GM18873 (cell line): Measurements from ENCODE around the gene ATP2C2.
"Not testable (repeated sequence)": the region's sequence is repeated elsewhere in the genome, so short reads cannot be mapped to it uniquely, and the experiment has no call there.

ENCODE experiments used
- ATAC-seq: cut with Tn5 transposase; IDR thresholded peaks from one replicate; pipeline ENCODE4 v1.9.1; 2021; ENCODE audit warnings: mild to moderate bottlenecking, moderate library complexity, moderate number of reproducible peaks; ENCODE audit not compliant: unreplicated experiment, low FRiP score

Gene ATP2C2

DNA sequence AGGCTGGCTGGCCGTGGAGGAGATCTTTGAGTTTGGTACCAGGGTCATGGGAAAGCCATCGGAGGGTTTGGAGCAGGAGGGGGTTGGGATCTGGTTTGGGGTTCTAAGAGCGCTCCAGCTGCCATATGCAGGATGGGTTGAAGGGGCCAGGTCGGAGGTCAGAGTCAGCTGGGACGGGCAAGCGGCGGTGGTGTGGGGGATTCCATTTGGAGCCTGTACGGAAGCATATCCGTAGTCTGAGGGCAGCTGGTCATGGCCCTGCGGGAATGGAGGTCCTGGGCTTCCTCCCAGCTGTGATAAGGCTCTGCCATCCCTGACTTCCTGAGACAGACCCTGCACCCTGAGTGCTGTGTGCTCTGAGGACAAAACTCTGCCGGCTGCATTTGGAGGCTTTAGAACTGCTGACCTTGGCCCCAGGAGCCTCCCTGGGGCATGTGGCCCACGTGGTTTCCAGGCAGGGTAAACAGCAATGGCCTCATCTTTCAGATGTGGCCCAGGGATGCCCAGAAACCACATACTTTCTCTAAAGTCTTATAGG lies 46.5 kb downstream of the ATP2C2 start:
- no peak for ATAC-seq

DNA sequence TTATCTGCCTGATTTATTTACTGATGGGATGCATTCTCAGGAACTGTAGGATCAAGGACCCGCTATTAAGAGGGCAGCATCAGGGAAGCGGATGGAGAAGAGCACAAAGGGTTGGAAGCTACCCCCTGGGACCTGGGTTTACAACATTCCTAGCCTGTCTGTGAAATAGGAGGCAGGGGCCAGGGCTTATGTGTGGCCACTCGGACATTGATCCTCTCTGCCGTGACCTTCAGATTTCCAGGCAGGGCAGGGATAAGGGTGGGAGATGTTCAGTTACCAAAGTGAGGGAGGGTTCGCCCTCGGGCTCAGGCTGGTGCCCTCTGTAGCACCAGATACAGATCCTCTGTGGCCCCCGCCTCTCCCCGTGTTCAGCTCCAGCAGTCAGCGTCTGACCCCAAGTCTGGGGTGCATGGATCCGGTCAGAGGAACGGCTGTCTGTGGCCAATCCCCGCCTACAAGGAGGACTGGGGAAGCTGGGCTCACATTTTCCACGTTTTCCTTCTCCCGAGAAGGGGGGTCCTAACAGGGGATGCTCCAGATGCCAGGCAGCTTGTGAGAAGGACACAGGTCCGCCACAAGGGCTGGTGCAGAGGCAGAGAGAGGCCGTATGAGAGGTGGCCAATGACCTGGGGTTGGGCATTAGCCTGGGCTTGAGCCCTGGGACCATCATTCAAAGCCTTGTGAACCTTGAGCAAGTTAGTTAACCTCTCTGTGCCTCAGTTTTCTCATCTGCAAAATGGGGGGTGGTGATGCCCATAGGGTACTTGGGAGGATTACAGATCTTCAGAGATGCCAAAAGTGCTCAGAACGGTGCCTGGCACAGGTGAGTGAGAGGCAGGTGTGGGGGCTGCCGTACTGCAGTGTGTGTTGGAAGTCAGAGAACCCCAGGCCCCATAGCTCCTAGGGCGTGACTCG lies 48.3 kb downstream of the ATP2C2 start:
- ATAC-seq: no peak

DNA sequence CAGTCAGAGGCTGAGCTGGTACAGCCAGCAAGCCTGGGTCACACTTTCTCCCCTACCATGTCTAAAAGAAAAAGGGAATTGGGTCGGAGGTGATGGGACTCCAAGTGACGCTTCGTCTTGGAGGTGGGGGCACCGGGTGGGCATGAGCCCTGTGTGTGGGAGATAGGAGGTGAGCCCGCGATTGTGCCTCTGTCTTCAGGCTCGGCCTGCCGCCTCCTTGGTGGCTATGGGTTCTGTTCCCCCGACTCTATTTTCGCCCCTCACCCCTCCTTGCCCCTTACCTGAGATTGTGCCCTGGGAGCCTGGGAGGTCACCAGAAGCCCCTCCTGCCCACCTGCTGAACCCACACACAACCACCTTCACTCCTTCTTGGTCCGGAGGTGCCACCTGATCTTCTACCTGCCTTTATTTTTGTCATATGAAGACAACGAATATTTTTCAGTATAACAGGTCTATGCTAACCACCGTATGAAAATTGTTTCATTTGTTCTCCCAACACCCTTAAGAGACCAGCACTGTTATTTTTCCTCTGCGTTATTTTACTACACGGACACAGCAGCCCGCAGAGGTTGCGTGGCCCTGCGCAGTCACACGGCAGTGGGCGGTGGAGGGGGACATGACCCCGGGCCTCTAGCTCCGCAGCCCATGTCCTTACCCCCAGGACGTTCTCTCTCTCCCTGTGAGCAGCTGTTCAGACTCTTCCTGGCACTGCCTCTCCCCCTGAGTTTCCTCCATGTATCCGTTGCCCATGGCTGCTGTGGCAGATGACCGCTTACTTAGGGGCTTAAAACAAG lies 49.9 kb downstream of the ATP2C2 start:
- ATAC-seq: no peak

DNA sequence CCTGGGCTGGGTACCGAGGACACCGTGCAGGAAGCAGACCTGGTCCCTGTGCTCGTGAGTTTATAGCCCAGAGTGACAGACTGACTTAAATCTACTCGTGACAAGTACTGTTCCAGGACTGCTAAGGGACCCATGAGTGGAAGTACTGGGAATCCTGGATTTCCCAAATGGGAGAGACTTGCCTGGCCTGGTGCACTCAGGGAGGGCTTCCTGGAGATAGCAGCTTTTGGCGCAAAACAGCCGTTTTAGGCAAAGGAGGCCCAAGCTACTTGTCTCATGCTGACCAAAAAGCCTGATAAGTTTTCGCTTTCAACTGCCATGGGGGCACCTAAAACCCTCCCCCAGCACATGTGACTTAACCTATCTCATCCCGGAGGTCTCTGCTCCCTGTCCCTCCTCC lies 51.4 kb downstream of the ATP2C2 start:
- ATAC-seq: no peak

DNA sequence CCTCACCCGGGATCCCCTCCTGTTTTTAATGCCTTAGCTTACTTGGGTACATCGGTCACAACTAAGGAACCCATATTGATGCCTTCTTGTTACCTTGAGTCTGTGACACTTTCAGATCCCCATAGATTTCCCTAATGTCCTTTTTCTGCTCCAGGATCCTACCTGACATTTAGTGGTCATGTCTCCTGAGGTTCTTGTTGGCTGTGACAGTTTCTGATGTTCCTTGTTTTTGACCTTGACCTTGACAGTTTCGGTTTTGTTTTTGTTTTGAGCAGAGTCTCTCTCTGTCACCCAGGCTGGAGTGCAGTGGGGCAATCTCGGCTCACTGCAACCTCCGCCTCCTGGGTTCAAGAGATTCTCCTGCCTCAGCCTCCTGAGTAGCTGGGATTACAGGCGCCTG lies 52.2 kb downstream of the ATP2C2 start:
- not testable (repeated sequence) for ATAC-seq

DNA sequence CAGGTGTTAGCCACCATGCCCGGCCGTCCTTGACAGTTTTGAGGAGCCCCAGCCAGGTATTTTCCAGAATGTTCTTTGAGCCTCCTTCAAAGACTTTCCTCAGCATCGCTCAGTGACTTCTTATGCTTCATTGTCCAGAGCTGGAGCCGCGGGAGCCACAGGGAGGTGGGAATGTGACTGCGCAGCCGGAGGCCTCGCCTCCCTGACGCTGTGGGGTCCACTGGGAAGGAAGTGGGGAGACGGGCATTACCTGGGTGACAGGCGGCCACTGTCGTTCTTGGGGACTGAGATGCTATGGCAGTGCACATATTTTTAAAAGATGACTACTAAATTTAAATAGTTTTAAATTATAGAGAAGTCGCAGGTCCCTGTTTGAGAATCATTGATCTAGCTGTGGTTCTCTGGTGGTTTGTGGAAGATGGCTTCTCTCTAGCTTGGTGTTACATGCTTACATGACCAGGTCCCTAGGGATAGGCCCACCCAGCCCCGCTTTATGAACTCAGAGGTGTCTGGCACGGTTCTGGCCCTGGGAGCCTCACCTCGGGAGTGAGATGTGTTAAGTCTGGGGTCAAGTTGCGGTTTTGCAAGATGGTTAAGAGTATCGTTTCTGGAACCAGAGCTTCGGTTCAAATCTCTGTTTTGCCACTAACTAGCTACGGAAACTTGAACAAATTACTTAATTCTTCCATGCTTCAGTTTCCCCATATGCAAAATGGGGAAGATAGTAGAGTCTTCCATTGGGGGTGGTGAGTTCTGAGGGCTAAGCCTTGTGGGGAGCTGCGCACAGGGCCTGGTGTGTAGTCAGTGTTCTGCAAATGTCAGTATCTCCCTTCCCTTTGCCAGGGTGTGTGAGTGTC lies 53.0 kb downstream of the ATP2C2 start:
- no peak for ATAC-seq

DNA sequence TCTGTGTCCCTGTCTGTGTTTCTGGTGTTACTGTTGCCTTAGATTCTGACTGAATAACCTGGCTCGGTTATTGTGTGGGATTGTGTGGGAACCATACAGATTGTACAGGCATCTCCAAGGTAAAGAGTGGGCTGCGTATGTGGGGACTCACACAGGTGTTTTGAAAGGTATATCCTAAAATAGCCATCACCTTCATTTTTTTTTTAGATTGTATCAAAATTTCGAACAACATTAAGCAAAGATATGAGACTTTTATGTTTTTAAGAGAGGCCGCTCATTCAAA lies 53.5 kb downstream of the ATP2C2 start:
- ATAC-seq: no peak

DNA sequence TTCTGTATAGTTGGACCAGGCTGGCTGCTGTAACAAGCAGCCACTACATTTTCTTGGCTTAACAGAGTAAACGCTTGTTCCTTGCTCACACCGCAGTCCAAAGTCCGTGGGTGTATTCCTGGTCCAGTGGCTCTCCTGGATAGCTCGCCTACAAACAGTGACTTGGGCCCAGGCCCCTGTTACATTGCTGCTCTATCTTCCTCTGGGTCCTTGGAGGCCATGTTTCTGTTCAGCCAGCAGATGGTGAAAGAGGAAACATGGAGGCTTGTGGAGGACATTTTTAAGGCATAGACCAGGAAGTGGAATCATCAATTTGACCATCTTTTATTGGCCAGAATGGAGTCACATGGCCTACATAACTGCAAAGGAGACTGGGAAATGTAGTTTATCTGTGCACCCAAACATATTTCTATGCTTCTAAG lies 55.1 kb downstream of the ATP2C2 start:
- no peak for ATAC-seq

DNA sequence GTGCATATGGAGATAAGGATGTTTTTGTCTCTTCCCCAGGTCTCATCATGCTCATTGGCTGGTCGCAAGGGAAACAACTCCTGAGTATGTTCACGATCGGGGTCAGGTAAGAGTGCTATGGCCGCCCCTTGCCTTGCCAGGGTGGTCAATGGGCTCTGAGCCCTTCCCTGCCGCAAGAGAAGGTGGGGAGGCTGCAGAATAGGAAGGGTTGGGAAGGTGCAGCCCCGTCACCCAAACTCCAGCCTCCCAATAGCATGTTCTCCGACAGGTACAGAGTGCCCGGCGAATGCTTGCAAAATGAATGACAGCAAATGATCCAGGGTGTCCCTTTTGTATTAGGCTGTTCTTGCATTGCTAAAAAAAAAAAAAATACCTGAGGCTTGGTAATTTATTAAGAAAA lies 57.4 kb downstream of the ATP2C2 start:
- no peak for ATAC-seq

DNA sequence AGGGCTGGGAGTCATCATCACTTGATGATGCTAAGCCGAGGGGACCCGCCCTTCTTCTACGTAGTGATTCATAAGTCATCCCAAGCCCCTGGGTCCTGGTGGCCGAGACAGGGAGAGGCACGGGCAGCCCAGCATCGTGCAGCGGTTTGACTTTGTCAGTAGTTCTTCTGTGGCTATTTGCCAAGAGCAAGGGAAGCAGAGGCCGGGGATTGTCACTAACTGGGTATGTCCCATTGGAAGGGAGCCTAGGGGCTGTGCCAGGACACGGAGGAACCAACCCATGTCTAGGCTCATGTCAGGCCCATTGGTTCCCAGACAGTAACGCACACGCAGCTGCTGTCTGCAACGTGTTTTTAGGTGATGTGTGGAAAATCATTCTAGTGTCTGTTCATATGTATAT lies 58.5 kb downstream of the ATP2C2 start:
- no peak for ATAC-seq

DNA sequence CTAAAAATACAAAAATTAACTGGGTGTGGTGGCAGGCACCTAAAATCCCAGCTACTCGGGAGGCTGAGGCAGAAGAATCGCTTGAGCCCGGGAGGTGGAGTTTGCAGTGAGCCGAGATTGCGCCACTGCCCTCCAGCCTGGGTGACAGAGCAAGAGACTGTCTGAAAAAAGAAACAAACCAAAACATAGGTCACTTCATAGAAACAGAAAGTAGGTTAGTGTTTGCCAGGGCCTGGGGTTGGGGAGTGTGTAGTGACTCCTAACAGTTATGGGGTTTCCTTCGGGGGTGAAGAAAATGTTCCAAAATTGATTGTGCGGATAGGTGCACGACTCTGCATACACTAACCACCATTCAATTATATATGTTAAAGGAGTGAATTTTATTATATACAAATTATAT lies 59.2 kb downstream of the ATP2C2 start:
- no peak for ATAC-seq

DNA sequence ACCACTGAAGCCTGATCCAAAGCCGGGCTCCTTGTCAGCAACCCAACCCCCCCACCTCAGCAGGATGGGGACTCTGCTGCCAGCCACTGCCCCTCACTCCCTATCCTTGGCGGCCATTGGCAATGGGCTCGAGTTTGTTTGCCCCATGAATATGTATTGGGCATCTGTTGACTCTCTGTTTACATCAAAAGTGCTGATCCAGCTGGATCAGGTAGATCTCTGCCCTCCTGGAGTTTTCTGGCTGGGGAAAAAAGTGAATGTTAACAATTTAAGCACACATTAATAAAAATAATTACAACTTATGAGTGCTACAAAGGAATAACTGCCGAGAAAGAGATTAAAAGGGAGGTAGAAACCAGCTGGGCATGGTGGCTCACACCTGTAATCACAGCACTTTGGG lies 62.5 kb downstream of the ATP2C2 start:
- no peak for ATAC-seq

DNA sequence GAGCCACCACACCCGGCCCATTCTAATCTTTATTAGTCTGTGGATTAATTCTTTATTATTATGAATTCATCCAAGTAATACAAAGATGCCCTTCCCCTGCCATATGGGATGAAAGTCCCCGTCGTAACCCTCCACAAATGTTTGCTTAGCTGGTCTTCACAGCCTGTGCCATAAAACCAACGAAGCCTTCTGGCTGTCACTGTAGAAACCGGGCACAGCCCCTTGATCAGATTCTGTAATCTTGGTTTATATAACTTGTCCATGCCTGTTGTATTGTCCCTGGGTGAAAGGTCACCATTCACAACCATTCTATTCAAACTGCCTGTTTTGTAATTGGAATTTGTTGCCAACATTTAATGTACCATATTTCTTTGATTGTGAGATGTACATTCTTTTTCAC lies 66.5 kb downstream of the ATP2C2 start:
- no peak for ATAC-seq

DNA sequence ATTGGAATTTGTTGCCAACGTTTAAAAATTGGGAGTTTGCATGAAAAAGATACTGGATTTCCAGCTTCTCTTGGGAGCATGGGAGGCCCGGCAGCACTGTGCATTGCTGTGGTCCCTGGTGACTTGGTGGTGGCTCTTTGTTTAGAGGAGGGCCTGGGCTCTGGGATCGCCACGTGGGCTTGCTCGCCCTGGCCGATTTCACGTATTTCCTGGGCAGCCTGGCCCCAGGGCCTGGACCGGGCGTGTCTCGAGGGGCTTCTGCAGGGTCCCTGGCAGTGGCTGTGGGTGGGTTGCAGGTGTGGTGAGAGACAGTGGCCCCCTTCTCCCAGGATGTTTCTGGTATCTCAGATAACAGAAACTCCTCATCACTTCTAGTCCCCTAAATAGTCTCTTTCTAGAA lies 67.9 kb downstream of the ATP2C2 start:
- no peak for ATAC-seq

DNA sequence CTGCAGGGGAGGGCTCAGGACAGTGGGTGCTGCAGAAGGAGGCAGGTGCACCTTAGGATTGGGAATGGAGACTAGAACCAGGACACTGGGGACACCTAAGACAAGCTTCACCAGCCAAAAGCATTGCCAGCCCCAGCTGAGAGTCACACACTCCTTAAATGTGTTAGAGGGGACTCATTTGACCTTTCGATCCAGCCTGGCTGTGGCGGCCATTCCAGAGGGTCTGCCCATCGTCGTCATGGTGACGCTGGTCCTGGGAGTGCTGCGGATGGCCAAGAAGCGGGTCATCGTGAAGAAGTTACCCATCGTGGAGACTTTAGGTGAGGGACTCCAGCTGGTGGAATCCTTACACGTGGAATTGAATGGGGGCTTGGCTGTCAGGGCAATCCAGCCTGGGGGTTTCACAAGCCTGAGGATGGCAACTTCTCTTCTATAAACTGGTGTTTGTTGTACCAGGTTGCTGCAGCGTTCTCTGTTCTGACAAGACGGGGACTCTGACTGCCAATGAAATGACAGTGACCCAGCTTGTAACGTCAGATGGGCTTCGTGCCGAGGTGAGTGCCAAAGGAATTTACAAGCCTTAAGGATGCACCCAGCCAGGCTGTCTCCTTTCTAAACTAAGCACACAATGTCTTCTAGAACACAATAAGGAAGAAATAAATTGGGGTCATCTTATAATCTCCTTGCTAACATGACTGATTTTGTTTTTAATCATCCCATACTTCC lies 70.8 kb downstream of the ATP2C2 start:
- ATAC-seq: no peak

DNA sequence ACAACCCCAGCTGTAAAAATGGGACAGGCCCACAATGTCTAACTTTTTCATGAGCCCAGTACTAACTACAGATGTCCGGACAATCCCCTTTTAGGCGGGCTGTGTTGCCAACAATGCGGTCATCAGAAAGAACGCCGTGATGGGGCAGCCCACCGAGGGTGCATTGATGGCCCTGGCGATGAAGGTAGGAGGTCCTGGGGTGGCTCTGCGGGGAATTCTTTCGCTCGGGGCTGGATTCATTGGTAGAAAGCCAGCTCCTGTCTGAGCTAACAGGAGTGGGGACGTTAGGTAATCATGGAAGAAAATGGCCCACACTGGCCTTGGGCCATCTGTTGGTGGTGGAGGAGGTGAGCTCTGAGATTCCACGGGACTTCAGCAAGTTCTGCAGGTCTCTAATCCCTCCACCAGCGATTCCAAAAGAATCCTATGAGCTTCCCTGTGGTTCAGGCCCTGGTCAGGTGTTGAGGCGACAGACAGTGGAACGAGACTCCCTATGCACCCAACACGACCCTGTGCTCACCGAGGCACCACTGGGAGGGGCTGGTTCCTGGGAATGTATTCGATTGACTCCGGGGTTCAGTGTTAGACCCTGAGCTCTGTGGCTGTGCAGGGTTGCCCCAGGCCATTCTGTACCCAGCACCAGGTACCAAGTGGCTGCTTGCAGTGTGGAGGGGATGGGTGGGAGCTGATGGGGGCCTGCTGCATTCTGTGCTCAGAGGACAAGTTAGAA lies 74.2 kb downstream of the ATP2C2 start:
- ATAC-seq: no peak

DNA sequence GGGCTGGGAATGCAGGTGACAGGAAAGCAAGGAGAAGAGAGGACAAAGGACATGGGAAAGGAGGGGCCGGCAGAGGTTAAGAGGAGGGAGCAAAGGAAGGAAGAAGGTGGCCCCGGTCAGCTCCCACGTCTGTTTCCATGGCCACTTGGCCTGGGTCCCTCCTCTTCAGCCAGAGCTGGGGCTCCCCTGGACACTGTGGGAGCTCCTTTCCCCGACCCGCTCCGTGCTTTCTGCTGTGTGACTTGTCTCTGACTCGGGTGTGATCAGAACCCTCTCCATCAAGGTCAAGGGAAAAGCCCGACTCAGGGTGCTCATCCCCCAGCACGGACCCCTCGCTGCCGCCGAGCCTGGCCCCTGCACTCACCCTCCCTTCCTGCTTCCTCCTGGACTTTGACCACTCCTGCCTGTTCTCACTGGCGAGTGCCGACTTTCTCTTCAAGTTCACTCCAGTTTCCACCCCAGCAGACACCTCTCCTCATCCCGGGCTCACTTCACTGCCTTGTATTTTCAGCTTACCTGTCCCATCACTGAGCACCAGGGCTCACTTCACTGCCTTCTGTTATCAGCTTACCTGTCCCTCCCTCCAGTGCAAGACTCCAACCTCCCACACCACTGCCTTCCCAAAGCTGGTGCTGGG lies 74.9 kb downstream of the ATP2C2 start:
- no peak for ATAC-seq

DNA sequence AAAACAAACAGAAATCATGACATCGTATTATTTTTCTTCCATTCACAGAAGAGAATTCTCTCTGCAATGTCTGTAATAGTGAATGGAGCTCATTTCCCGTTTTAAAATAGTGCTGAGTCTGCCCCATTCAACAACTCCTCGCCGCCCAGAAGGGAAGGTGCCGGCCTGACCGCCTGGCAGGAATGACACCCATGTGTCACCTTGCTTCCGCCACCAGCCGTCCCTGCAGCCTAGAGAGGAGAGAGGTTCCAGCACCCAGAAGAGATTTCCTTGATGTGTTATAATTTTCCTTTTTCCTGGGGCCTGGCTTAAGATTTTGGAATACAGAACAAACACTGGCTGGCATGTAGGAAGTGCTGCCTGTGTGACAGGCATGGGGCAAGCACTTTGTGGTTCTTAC lies 76.1 kb downstream of the ATP2C2 start:
- no peak for ATAC-seq

DNA sequence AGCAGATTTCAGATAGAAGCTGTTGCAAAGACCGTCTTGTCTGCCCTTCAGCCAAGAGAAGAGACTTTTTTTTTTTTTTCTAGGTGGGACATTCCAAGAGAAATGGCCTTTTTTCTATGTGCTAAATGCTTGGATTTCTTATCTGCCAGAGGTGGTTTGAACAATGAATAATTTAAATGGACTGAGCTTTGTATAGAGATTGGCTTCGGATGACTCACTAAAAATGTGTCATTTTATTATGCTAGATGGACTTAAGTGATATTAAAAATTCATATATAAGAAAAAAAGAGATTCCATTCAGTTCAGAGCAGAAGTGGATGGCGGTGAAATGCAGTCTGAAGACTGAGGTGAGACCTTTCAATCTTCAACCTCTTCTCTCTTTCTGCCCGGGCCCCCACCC lies 77.7 kb downstream of the ATP2C2 start:
- no peak for ATAC-seq
